Measurements from ENCODE around the gene C5orf34.

DNA sequence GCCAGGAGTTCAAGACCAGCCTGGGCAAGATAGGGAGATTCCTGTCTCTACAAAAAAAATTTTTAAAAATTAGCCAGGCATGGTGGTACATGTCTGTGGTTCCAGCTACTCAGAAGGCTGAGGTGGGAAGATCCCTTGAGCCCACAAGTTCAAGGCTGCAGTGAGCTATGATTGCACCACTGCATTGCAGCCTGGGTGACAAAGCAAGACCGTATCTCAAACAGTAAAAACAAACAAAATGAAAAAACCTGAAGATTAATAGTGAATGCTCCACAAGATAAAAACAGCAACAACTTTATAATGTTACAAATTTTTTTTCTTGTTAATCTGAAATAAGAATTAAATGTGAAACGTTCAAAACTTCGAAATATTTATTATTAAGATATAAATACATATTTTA, 28.6 kb downstream of the C5orf34 start:
- no peak for TF ChIP-seq POLR2AphosphoS5 (IDR thresholded peaks at IDR 0.05; ENCODE audit: low read depth, low read length)
- TF ChIP-seq POLR2A (IDR thresholded peaks at IDR 0.05; ENCODE audit: low read depth, low read length): no peak
- TF ChIP-seq TAF1 (IDR thresholded peaks at IDR 0.05; ENCODE audit: low read depth, low read length): no peak
- no peak for TF ChIP-seq SPI1 (IDR thresholded peaks at IDR 0.05; ENCODE audit: low read depth, low read length)

Measured in GM12891 (cell line).